ENCODE results near the gene MSL3B.

MSL3B gene

GRCh38 chr2:233821196-233821595 is 47.0 kb downstream of the MSL3B start:
- Mint-ChIP-seq H3K27ac (no peak overlapping the region), H3K9me3 (peaks cover 0 to 3% (median 0%) of the 10 kb centered on the region in 7 donors), H3K27me3 (ENCODE audit: low read depth in 3 of 3) (peaks cover 2 to 6% (median 2%) of the 10 kb centered on the region in 3 donors), H3K4me3 (no peak overlapping the region), H3K36me3 (no peaks in the 10 kb centered on the region), H3K4me1 (peaks cover 7% of the 10 kb centered on the region)
- intact Hi-C loops (cut with micrococcal nuclease): no loop called here
- no peaks in the 10 kb centered on the region for H3K79me2 ChIP-seq (ENCODE audit: insufficient read depth, low read length)
- TF ChIP-seq CTCF (IDR thresholded peaks at IDR 0.05): no peak
- no peaks in the 10 kb centered on the region for H3K9me3 ChIP-seq (replicated peaks in 1 of 2; ENCODE audit: control insufficient read depth in 1 of 2, insufficient read depth in 1 of 2, low read length in 2 of 2)
- no peak overlapping the region for H2AFZ ChIP-seq (ENCODE audit: insufficient read depth, low read depth, low read length, poor library complexity, severe bottlenecking)
- no peak for DNase-seq
- H3K4me2 ChIP-seq (replicated peaks; ENCODE audit: extremely low read depth, low read length, poor library complexity, severe bottlenecking): no peak overlapping the region
- H3K27me3 ChIP-seq (ENCODE audit: control insufficient read depth in 2 of 2, insufficient read depth in 2 of 2, low read length in 2 of 2): no peaks in the 10 kb centered on the region
- peaks cover 4 to 8% of the 10 kb centered on the region in 2 donors for H3K4me1 ChIP-seq (ENCODE audit: control insufficient read depth in 1 of 2, insufficient read depth in 2 of 2, low read length in 2 of 2)
- no peaks in the 10 kb centered on the region for H4K20me1 ChIP-seq (ENCODE audit: insufficient read depth, low read length)
- WGBS (ENCODE audit: insufficient coverage): 83% methylated on average over 1 of the region's 3 CpGs
- no peak overlapping the region for H3K27ac ChIP-seq (ENCODE audit: low read depth in 1 of 2, low read length in 2 of 2)
- no peak overlapping the region for H3K4me3 ChIP-seq (replicated peaks in 1 of 3; ENCODE audit: low read depth in 2 of 3, low read length in 3 of 3)
- no peak overlapping the region for H3K9ac ChIP-seq (ENCODE audit: insufficient read depth, low read length, poor library complexity, severe bottlenecking)
- no peaks in the 10 kb centered on the region for H3K36me3 ChIP-seq (replicated peaks in 1 of 2; ENCODE audit: control insufficient read depth in 1 of 2, insufficient read depth in 2 of 2, low read length in 2 of 2)

GRCh38 chr2:233820774-233821105 is 47.4 kb downstream of the MSL3B start:
- no peak for TF ChIP-seq CTCF (IDR thresholded peaks at IDR 0.05)
- Histone ChIP-seq H3K4me2 (replicated peaks; ENCODE audit: extremely low read depth, low read length, poor library complexity, severe bottlenecking) (no peak overlapping the region), H3K4me1 (ENCODE audit: control insufficient read depth in 1 of 2, insufficient read depth in 2 of 2, low read length in 2 of 2) (peaks cover 4 to 8% of the 10 kb centered on the region in 2 donors), H3K36me3 (replicated peaks in 1 of 2; ENCODE audit: control insufficient read depth in 1 of 2, insufficient read depth in 2 of 2, low read length in 2 of 2) (no peaks in the 10 kb centered on the region), H3K4me3 (replicated peaks in 1 of 3; ENCODE audit: low read depth in 2 of 3, low read length in 3 of 3) (no peak overlapping the region), H3K9ac (ENCODE audit: insufficient read depth, low read length, poor library complexity, severe bottlenecking) (no peak overlapping the region), H3K9me3 (replicated peaks in 1 of 2; ENCODE audit: control insufficient read depth in 1 of 2, insufficient read depth in 1 of 2, low read length in 2 of 2) (no peaks in the 10 kb centered on the region), H4K20me1 (ENCODE audit: insufficient read depth, low read length) (no peaks in the 10 kb centered on the region), H2AFZ (ENCODE audit: insufficient read depth, low read depth, low read length, poor library complexity, severe bottlenecking) (no peak overlapping the region), H3K27ac (ENCODE audit: low read depth in 1 of 2, low read length in 2 of 2) (no peak overlapping the region), H3K79me2 (ENCODE audit: insufficient read depth, low read length) (no peaks in the 10 kb centered on the region), H3K27me3 (ENCODE audit: control insufficient read depth in 2 of 2, insufficient read depth in 2 of 2, low read length in 2 of 2) (no peaks in the 10 kb centered on the region)
- H3K4me1 Mint-ChIP-seq: peaks cover 7% of the 10 kb centered on the region
- no peaks in the 10 kb centered on the region for H3K36me3 Mint-ChIP-seq
- H3K27me3 Mint-ChIP-seq (ENCODE audit: low read depth in 3 of 3): peaks cover 0 to 7% (median 2%) of the 10 kb centered on the region in 3 donors
- no peak overlapping the region for H3K27ac Mint-ChIP-seq
- DNase-seq: no peak
- H3K9me3 Mint-ChIP-seq: no peaks in the 10 kb centered on the region
- intact Hi-C loops (cut with micrococcal nuclease): no loop called here
- H3K4me3 Mint-ChIP-seq: no peak overlapping the region
- WGBS (ENCODE audit: insufficient coverage): 66% methylated on average over 3 of the region's 6 CpGs
